Left ventricle myocardium inferior (tissue), 1 donor: ENCODE data around the gene SUSD4. TPM values are rescaled to one million over a fixed set of nuclear protein-coding genes. Genes with fewer than 3 reads are reported as not detected.

Source experiments
- DNase-seq: peaks from one replicate; pipeline ENCODE4 v3.0.0-alpha.2; 2020
- H3K27ac ChIP-seq: fragments of 200-600 bp; replicated peaks from 2 replicates; pipeline ENCODE4 v1.8.0; 2021
- H3K27me3 ChIP-seq: fragments of 200-600 bp; 2 replicates; pipeline ENCODE4 v1.8.0; 2021; ENCODE audit warnings: low read depth
- H3K36me3 ChIP-seq: fragments of 200-600 bp; 2 replicates; pipeline ENCODE4 v1.8.0; 2021
- H3K4me1 ChIP-seq: fragments of 200-600 bp; 2 replicates; pipeline ENCODE4 v1.8.0; 2021
- H3K4me3 ChIP-seq: fragments of 200-600 bp; 2 replicates; pipeline ENCODE4 v1.8.0; 2021; ENCODE audit warnings: mild to moderate bottlenecking, moderate library complexity
- H3K9me3 ChIP-seq: fragments of 200-600 bp; replicated peaks from 2 replicates; pipeline ENCODE4 v1.8.0; 2021
- intact Hi-C: fragments of 100-400 bp; cut with micrococcal nuclease; formaldehyde crosslinking; loops from one replicate; pipeline ENCODE4 v1.11.0; 2022
- total RNA-seq: library from RNA; stranded (reverse); fragmentation: NEBNext Ultra II Directional; extraction: Animal tissue kit (Norgen Biotek cat#: 25700); gene quantifications from one replicate; pipeline ENCODE4 v1.2.1, GENCODE V29; 2021
- TF ChIP-seq, protein P1 (sequence below): fragments of 200-600 bp; IDR thresholded peaks from 2 replicates; pipeline ENCODE4 v1.8.0; 2021; ENCODE audit warnings: antibody characterized with exemption, mild to moderate bottlenecking, borderline replicate concordance
- donor health status: DM: no; HTN: yes; CAD: no; lungs with severe emphysema.

Gene SUSD4
- total RNA-seq, 1 donor from 2014 or later, result 2.5 TPM

DNA sequence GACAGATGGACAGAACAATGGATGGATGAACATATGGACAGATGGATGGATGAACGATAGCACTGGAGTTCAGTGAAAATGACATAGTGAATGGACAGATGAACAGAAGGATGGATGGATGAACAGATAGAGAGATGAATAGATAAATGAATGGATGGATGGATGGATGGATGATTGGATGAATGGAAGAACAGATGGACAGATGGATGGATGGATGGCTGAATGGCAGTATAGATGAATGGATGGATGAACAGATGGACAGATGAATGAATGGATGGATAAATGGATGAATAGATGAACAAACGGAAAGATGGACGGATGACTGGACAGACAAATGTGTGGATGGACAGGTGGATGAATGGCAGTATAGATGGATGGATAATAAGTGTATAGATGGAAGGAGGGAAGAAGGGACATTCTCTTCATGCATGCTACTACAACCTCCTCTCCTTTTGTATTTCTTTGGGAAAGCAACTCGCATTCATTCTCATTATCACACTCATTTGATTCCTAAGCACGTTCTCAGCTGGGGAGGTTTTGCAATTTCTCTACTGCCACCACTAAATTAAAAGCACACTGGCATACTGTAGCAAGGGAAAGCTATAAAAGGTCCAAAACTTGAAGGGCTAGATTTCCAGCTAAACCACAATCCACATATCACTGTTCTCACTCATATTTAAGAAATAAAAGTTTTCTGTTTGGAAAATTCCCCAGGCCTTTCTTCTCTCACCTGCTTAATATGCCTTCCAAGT is 34.1 kb downstream of the SUSD4 start:
- Histone ChIP-seq H3K27me3 (no peaks in the 10 kb centered on the region), H3K9me3 (no peaks in the 10 kb centered on the region), H3K27ac (no peak overlapping the region), H3K4me1 (no peaks in the 10 kb centered on the region), H3K36me3 (no peaks in the 10 kb centered on the region), H3K4me3 (no peak overlapping the region)
- TF ChIP-seq, protein P1, sequence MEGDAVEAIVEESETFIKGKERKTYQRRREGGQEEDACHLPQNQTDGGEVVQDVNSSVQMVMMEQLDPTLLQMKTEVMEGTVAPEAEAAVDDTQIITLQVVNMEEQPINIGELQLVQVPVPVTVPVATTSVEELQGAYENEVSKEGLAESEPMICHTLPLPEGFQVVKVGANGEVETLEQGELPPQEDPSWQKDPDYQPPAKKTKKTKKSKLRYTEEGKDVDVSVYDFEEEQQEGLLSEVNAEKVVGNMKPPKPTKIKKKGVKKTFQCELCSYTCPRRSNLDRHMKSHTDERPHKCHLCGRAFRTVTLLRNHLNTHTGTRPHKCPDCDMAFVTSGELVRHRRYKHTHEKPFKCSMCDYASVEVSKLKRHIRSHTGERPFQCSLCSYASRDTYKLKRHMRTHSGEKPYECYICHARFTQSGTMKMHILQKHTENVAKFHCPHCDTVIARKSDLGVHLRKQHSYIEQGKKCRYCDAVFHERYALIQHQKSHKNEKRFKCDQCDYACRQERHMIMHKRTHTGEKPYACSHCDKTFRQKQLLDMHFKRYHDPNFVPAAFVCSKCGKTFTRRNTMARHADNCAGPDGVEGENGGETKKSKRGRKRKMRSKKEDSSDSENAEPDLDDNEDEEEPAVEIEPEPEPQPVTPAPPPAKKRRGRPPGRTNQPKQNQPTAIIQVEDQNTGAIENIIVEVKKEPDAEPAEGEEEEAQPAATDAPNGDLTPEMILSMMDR, result no peak
- intact Hi-C loops, result no loop called here
- no peak for DNase-seq

- no peaks in the 10 kb centered on the region for H3K36me3 ChIP-seq
- H3K9me3 ChIP-seq, result no peaks in the 10 kb centered on the region
- intact Hi-C loops, result no loop called here
- no peak for DNase-seq
- no peak overlapping the region for H3K27ac ChIP-seq
- TF ChIP-seq, protein P1, result no peak
- H3K27me3 ChIP-seq, result no peaks in the 10 kb centered on the region
- no peaks in the 10 kb centered on the region for H3K4me1 ChIP-seq
- H3K4me3 ChIP-seq, result no peak overlapping the region
Observed at GRCh38 chr1:223329252-223329651, 34.7 kb downstream of the SUSD4 start.

GRCh38 chr1:223328566-223328965 is 35.4 kb downstream of the SUSD4 start:
- no peak for DNase-seq
- Histone ChIP-seq H3K9me3 (no peaks in the 10 kb centered on the region), H3K4me1 (no peaks in the 10 kb centered on the region), H3K27ac (no peak overlapping the region), H3K27me3 (peaks cover under 1% of the 10 kb centered on the region), H3K4me3 (no peak overlapping the region), H3K36me3 (no peaks in the 10 kb centered on the region)
- intact Hi-C loops, result no loop called here
- TF ChIP-seq, protein P1, result no peak

GRCh38 chr1:223326776-223327175 is 37.2 kb downstream of the SUSD4 start:
- no peaks in the 10 kb centered on the region for H3K9me3 ChIP-seq
- TF ChIP-seq, protein P1, result no peak
- H3K27me3 ChIP-seq, result peaks cover 13% of the 10 kb centered on the region
- H3K27ac ChIP-seq, result no peak overlapping the region
- no peak overlapping the region for H3K4me3 ChIP-seq
- no peaks in the 10 kb centered on the region for H3K36me3 ChIP-seq
- intact Hi-C loops, result no loop called here
- no peak for DNase-seq
- H3K4me1 ChIP-seq, result no peaks in the 10 kb centered on the region

DNA sequence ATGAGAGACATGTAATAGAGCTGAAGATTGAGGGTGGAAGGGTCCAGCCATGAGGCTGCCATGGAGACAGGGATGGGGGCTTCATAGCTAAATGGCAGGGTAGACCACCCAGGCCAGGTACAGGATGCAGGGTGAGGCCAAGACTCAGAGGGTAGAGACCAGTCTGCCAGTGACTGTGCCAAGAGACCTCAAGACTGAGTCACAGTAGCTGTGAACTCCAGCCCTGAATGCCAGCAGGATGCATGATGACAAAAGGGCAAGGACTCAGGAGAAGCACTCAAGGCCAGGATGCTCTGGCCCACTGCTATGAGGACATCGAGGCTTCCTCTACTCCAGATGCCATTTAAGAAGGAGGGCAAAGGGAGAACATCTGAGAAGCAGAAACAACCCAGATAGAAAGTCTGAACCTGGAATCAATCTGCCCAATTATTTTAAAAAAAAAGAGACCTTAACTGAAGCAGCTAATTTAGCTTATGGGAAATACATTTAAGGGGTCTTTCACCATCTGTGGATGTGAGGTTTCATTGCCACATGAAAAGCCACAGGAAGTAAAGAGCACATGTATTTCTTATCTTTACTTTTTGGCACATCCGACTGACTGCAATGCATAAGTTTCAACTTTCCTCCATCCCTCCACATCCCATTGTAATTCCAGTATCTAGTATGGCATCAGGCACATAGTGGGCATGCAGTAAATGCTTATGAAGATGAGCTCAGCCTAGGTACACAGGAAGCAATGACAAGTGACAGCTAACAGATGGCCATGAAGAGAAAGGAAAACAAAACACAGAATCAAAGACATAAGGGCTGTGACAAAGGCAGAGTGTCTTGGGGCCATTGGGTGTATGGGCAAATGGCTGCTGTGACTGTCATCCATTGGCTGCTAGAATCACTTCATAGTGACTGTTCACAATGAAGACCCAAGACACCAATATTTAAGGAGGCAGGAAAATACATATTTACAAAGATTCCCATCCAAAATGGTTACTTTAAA is 40.2 kb downstream of the SUSD4 start:
- Histone ChIP-seq H3K27me3 (peaks cover 16% of the 10 kb centered on the region), H3K9me3 (no peaks in the 10 kb centered on the region), H3K36me3 (no peaks in the 10 kb centered on the region), H3K4me1 (no peaks in the 10 kb centered on the region), H3K27ac (no peak overlapping the region), H3K4me3 (no peak overlapping the region)
- DNase-seq, result no peak
- TF ChIP-seq, protein P1, result no peak
- intact Hi-C loops, result no loop called here
